Nucleus accumbens (tissue), 56 donors: ENCODE measurements around the gene AQP2.
A peak's percentile ranks its signal among the peaks of the same experiment; 100 is the strongest.
"Not testable (repeated sequence)": the region's sequence is repeated elsewhere in the genome, so short reads cannot be mapped to it uniquely, and the experiment has no call there.

Source experiments
- DNase-seq, 56 donors: peaks; one replicate each; lab custom pipeline; 2025; lab: John Stamatoyannopoulos, UW

The AQP2 gene

GRCh38 chr12:49982246-49983087 lies 31.9 kb downstream of the AQP2 start:
- DNase-seq: no peak

GRCh38 chr12:49983892-49984291 lies 33.4 kb downstream of the AQP2 start:
- peak in 9 of 56 donors; percentile 25 to 57 (median 39) for DNase-seq

- DNase-seq: no peak
Measured at GRCh38 chr12:49984476-49985359, 34.2 kb downstream of the AQP2 start.

DNA sequence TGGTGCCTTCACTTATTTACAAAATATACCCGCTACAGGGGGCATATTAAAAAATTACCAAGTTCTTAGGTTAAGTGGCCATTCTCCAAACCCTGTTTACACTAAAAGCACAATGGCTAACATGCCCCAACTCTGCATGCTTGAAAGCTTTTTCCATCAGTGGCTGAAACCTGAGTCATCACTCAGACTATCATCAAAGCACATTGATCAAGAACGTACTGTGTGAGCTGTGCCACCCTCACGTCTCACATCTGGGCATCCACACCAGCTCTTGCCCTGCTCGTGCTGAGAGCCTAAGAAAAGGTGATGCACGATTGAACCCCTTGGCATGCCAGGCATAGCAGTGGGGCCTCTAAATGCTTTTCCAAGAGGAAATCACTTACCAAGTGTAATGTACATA lies 35.4 kb downstream of the AQP2 start:
- DNase-seq: no peak

DNA sequence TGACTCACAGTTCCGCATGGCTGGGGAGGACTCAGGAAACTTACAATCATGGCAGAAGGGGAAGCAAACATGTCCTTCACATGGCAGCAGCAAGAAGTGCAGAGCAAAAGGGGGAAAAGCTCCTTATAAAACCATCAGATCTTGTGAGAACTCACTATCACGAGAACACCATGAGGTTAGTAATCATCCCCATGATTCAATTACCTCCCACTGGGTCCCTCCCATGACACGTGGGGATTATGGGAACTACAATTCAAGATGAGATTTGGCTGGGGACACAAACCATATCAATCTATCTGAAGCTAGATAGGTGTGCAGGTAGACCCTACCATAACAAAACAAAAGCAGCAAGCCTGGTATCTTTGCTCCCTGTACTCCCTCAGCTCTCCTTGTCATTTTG lies 35.9 kb downstream of the AQP2 start:
- DNase-seq: not testable (repeated sequence)

GRCh38 chr12:49987625-49988303 lies 37.2 kb downstream of the AQP2 start:
- no peak for DNase-seq

DNA sequence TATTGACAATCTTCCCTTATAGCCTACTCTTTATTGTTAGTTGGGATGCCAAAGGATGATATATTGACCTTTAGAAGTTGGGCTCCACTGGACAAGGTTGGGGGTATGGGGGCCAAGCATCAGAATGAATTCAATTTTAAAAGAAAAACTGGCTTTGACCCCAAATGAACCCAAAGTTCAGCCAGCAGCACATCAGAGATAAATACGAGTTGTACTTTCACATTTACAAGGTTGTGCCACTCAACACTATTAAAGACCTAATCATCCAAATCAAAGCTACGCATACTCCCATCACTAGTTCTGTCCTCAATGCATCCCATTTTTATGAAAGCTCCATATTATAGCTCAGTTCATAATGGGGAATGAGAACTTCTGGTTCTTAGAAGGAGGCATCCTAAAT lies 38.9 kb downstream of the AQP2 start:
- not testable (repeated sequence) for DNase-seq

DNA sequence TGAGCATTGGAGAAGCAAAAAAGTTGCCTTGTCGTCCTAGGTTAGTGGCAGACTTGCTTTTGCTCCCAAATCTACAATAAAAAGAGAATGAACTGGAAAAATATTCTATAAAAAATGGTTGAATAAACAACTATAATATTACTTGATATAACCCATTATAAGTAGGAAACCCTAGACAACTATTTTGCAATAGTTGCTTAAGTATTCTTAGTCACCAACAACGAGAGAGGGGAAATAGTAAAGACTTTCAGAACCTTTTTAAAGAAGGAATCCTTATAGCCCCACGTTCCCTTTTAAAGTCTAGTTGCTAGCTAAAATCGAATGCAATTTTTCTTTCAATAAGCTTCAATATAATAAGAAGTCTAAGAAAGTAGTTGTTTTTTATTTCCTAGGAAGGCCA lies 39.7 kb downstream of the AQP2 start:
- no peak for DNase-seq

GRCh38 chr12:49998453-49998852 lies 47.9 kb downstream of the AQP2 start:
- DNase-seq: no peak

GRCh38 chr12:50003595-50003994 lies 53.1 kb downstream of the AQP2 start:
- DNase-seq: no peak

- DNase-seq: no peak
Measured at GRCh38 chr12:50004696-50005095, 54.2 kb downstream of the AQP2 start.

DNA sequence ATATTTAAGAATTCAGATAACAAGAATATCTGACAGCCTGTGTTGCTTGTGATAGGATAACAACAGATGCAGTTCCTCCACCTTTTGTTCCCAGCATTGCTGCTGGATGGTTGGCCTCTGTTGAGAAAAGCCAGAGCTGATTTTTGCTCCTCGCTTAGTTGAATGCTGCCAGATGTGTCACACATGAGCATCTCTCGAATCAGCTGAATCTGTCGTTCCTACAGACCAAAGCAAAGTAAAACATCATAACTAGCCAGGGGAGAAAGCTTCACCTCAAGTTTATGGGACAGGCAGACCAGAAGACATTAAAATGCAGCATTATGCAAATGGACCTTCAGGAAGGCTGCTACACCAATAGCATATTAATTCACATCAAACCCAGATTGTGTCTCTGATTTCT lies 54.6 kb downstream of the AQP2 start:
- DNase-seq: peak in 12 of 56 donors; percentile 6 to 48 (median 16)

- peak in 2 of 56 donors; percentile 11 to 13 for DNase-seq
Measured at GRCh38 chr12:50006280-50006679, 55.7 kb downstream of the AQP2 start.

GRCh38 chr12:50006754-50007442 lies 56.4 kb downstream of the AQP2 start:
- DNase-seq: no peak
